Calu3 (cell line): ENCODE measurements around the gene COL6A2. TPM values are rescaled to one million over a fixed set of nuclear protein-coding genes. Genes with fewer than 3 reads are reported as not detected.
"Not testable (repeated sequence)": the region's sequence is repeated elsewhere in the genome, so short reads cannot be mapped to it uniquely, and the experiment has no call there.

ENCODE experiments used
- BruUV-seq: library from RNA; stranded (reverse); fragments of 400-500 nt; replicated peaks from 2 replicates; lab custom pipeline; 2021; lab: Mats Ljungman, UMichigan
- CTCF ChIA-PET: fragments of 300-600 bp; sonication (Branson Sonifier 250); formaldehyde crosslinking; loops from one replicate; lab custom pipeline; 2022; ENCODE audit warnings: antibody characterized with exemption; lab: Charles Lee
- DNase-seq: peaks from one replicate; pipeline ENCODE4 v3.0.0; 2022
- H3K27ac Mint-ChIP-seq: one replicate; pipeline ENCODE4 v1.8.0; 2022; ENCODE audit warnings: mixed read lengths; ENCODE audit not compliant: unreplicated experiment
- H3K27me3 Mint-ChIP-seq: one replicate; pipeline ENCODE4 v1.8.0; 2022; ENCODE audit warnings: mixed read lengths; ENCODE audit not compliant: unreplicated experiment
- H3K36me3 Mint-ChIP-seq: one replicate; pipeline ENCODE4 v1.8.0; 2022; ENCODE audit warnings: mild to moderate bottlenecking, moderate library complexity, mixed read lengths; ENCODE audit not compliant: insufficient read depth, unreplicated experiment
- H3K4me1 Mint-ChIP-seq: one replicate; pipeline ENCODE4 v1.8.0; 2022; ENCODE audit warnings: mild to moderate bottlenecking, low read depth, mixed read lengths; ENCODE audit not compliant: unreplicated experiment
- H3K4me3 Mint-ChIP-seq: one replicate; pipeline ENCODE4 v1.8.0; 2022; ENCODE audit warnings: mild to moderate bottlenecking, low read depth, moderate library complexity, mixed read lengths; ENCODE audit not compliant: unreplicated experiment
- H3K9me3 Mint-ChIP-seq: one replicate; pipeline ENCODE4 v1.8.0; 2022; ENCODE audit warnings: low read depth, mixed read lengths; ENCODE audit not compliant: unreplicated experiment
- intact Hi-C: fragments of 100-400 bp; cut with micrococcal nuclease; formaldehyde crosslinking; loops from one replicate; pipeline ENCODE4 v1.10.0; 2022; ENCODE audit not compliant: unreplicated experiment
- total RNA-seq: library from RNA; stranded (reverse); gene quantifications from 2 replicates; pipeline ENCODE4 v1.2.3, GENCODE V29; 2022
- TF ChIP-seq, protein P1 (sequence below): fragments of 200-600 bp; IDR thresholded peaks from one replicate; pipeline ENCODE4 v1.8.0; 2022; ENCODE audit warnings: antibody characterized with exemption; ENCODE audit not compliant: unreplicated experiment

The COL6A2 gene
- total RNA-seq, 1 experiment from 2014 or later = 3.4 TPM

DNA sequence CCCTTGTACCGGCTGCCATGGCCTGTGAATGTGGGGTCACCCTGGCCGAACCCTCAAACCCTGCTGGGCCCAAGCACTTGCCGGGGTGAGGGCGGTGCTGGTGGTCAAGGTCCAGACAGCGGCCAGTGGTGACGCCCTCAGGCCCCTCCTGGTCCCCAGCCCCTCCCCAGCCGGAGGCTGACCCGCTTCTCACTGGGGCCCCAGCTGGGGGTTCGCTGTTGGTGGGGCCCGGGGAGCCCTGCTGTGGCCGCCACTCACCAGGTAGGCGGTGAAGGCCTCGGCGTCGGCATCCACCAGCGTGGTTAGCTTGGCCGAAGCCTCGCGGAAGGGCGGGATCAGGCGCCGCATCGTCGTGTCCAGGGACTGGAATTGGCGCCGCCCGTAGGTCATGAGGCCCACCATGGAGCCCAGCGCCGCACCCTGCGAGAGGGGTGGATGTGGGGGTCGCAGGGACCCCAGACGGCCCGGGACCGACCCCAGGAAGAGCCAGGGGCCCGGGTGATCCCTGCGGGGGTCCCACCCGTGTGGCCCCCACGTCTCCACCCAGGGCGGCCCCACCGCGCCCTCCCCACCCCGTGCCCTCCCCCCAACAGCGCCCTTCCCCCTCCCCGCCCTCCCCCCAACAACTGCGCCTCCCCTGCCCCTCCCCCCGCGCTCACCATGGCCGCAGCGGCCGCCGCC lies 47.4 kb downstream of the COL6A2 start:
- CTCF ChIA-PET = no interaction called here
- no TSS peak for BruUV-seq
- TF ChIP-seq, protein P1, sequence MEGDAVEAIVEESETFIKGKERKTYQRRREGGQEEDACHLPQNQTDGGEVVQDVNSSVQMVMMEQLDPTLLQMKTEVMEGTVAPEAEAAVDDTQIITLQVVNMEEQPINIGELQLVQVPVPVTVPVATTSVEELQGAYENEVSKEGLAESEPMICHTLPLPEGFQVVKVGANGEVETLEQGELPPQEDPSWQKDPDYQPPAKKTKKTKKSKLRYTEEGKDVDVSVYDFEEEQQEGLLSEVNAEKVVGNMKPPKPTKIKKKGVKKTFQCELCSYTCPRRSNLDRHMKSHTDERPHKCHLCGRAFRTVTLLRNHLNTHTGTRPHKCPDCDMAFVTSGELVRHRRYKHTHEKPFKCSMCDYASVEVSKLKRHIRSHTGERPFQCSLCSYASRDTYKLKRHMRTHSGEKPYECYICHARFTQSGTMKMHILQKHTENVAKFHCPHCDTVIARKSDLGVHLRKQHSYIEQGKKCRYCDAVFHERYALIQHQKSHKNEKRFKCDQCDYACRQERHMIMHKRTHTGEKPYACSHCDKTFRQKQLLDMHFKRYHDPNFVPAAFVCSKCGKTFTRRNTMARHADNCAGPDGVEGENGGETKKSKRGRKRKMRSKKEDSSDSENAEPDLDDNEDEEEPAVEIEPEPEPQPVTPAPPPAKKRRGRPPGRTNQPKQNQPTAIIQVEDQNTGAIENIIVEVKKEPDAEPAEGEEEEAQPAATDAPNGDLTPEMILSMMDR = no peak
- Mint-ChIP-seq H3K36me3 (peaks cover 8% of the 10 kb centered on the region), H3K9me3 (no peaks in the 10 kb centered on the region), H3K27me3 (peaks cover 9% of the 10 kb centered on the region), H3K4me3 (no peak overlapping the region), H3K27ac (no peak overlapping the region), H3K4me1 (peaks cover 11% of the 10 kb centered on the region)
- intact Hi-C loops = loop anchor here (5.0 to 10.0 kb wide), 2 partner anchors 80 to 173 kb away; partner anchors contain the start of gene LSS
- DNase-seq = no peak

DNA sequence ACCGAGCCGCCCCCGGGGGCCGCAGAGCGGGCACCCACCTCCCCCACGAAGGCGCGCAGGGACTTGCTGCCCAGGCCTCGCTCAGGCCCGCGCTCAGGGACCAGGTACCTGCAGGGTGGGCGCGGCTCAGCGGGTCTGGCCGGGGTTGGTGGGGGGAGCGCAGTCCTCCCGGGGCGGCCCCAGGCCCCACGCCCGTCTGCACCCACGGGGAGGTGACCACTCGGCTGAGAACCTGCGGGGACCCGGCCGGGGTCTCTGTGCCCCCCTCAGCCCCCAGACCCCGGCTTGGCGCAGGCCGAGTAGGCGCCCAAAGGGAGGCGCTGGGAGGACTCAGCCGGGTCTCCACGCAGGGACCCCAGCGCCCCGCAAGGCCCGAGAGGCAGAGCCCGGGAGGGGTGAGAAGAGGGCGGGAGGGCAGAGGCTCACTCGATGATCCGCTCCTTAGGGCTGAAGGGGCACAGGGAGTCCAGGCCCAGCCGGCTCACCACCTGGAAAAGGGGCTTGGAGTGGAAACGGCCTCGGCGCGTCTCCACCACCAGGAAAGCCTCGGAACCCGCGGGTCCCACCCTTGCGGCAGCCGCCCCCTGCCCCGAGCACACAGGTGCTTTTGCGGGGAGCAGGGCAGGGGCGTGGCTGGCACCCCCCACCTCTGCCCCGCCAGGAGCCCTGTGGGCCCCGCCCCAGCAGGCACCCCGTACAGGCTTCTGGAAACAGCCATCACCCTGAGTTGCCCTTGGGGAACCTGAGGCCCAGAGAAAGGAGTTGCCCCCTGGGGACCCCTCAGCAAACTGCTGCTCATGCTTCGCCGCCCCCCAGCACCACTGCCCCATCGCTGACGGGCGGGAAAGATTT lies 48.2 kb downstream of the COL6A2 start:
- CTCF ChIA-PET = no interaction called here
- peaks cover 8% of the 10 kb centered on the region for H3K36me3 Mint-ChIP-seq
- peaks cover 2% of the 10 kb centered on the region for H3K27me3 Mint-ChIP-seq
- DNase-seq = no peak
- H3K27ac Mint-ChIP-seq = no peak overlapping the region
- no peaks in the 10 kb centered on the region for H3K9me3 Mint-ChIP-seq
- BruUV-seq = no TSS peak
- intact Hi-C loops = loop anchor here (5.0 to 10.0 kb wide), 2 partner anchors 79 to 174 kb away; partner anchors contain the start of gene LSS
- peaks cover 11% of the 10 kb centered on the region for H3K4me1 Mint-ChIP-seq
- H3K4me3 Mint-ChIP-seq = no peak overlapping the region
- TF ChIP-seq, protein P1 = no peak

DNA sequence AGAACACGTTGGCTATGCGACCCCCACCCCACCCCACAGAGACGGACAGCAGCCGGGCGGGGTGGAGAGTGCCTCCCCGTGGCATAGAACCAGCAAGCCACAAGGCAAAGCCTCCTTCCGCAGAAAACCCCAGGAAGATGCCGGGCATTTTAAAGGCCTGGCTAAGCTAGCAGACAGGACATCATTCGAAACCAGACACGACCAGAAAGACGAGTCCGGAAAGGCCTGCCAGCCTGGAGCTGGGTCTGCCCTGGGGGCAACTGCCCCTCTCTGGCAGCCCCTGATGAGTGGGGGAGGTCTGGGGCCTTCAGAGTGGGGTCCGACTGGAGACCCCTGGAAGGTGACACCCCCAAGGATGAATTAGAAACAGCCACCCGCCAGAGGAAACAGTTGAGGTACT lies 48.9 kb downstream of the COL6A2 start:
- intact Hi-C loops = loop anchor here (5.0 to 10.0 kb wide), 2 partner anchors 78 to 175 kb away; partner anchors contain the start of gene LSS
- Mint-ChIP-seq H3K4me1 (peaks cover 11% of the 10 kb centered on the region), H3K27me3 (no peaks in the 10 kb centered on the region), H3K4me3 (no peak overlapping the region), H3K27ac (no peak overlapping the region), H3K36me3 (peaks cover 8% of the 10 kb centered on the region), H3K9me3 (no peaks in the 10 kb centered on the region)
- no peak for DNase-seq
- BruUV-seq = no TSS peak
- TF ChIP-seq, protein P1 = no peak
- CTCF ChIA-PET = no interaction called here

DNA sequence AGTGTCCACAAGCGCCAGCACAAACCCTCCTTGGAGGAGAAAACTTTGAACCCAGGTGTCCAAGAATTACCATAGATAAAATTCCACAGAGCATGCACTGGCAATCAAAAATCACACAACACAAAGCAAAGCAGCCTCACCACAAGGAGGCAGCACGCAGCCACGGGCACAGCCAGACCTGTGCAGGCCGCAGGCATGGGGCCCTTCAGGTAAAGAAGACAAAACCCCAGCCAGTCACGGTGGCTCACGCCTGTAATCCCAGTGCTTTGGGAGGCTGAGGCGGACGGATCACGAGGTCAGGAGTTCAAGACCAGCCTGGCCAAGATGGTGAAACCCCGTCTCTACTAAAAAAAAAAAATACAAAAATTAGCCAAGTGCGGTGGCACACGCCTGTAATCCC lies 49.5 kb downstream of the COL6A2 start:
- peaks cover 11% of the 10 kb centered on the region for H3K4me1 Mint-ChIP-seq
- H3K4me3 Mint-ChIP-seq, CTCF ChIA-PET, BruUV-seq, H3K27me3 Mint-ChIP-seq, H3K27ac Mint-ChIP-seq, H3K9me3 Mint-ChIP-seq, H3K36me3 Mint-ChIP-seq: not testable (repeated sequence)
- peak; percentile 71 for DNase-seq
- intact Hi-C loops = loop anchor here (5.0 to 10.0 kb wide), 2 partner anchors 77 to 175 kb away; partner anchors contain the start of gene LSS
